ENCODE measurements around the gene DAGLA. TPM values are rescaled to one million over a fixed set of nuclear protein-coding genes. Genes with fewer than 3 reads are reported as not detected.
A peak's percentile ranks its signal among the peaks of the same experiment; 100 is the strongest.

The DAGLA gene
- total and polyA plus RNA-seq, 2 of the 13 experiments (the other 11 are each of a cell fraction or from before 2014, with no cell fraction given): 2.6 to 3.9 TPM

DNA sequence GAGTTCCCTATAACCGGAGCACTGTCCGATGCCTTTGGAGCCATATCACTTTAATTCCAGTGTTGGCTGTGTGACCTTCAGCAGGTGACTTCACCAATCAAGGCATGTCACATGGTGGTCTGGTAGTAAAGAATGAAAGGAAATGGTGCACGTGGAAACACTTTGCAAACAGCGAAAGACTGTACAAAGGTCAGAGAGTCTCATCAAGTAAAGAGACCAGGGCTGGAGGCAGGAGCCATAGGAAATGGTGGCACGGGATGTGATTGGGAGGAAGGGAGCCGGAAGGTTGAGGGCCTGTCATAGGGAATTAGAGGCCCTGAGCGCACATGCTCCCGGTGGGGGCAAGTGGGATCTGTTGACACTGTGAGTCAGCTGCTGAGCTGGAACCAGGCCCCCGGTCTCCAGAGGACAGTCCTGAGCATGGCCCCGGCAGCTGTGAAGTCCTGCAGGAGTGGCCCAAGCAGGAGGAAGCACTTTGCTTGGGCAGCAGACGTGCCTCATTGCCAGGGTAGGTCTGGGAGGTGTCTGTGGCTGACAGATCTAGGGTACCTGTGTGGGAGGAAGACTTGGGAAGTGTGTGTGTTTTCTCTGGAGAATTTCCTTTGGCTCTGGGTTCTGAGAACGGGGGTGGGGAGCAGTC lies 2.0 kb downstream of the DAGLA start (continued):
- 0 out of 2 replicates have a peak, but pooled peaks have one; percentile 23 for TF ChIP-seq SIN3B (IDR thresholded peaks at IDR 0.05; ENCODE audit: low read length)
- TF ChIP-seq TCF7 (IDR thresholded peaks at IDR 0.05; ENCODE audit: low read depth): peak; percentile 48; the same call in 1 of the 2 replicates
- peak; percentile 61; the same call in 1 of the 2 replicates for TF ChIP-seq ELF4 (CRISPR knock-in tag; IDR thresholded peaks at IDR 0.05; ENCODE audit: borderline replicate concordance)
- peak; percentile 85; the same call in 1 of the 2 replicates for TF ChIP-seq TOPORS (CRISPR knock-in tag; IDR thresholded peaks at IDR 0.05)
- TF ChIP-seq ZSCAN21 (CRISPR knock-in tag; IDR thresholded peaks at IDR 0.05; ENCODE audit: borderline replicate concordance): peak; percentile 25; the same call in 1 of the 2 replicates
- peak; percentile 99 for TF ChIP-seq NAIF1 (CRISPR knock-in tag; IDR thresholded peaks at IDR 0.05; ENCODE audit: borderline replicate concordance)
- TF ChIP-seq, protein P1, sequence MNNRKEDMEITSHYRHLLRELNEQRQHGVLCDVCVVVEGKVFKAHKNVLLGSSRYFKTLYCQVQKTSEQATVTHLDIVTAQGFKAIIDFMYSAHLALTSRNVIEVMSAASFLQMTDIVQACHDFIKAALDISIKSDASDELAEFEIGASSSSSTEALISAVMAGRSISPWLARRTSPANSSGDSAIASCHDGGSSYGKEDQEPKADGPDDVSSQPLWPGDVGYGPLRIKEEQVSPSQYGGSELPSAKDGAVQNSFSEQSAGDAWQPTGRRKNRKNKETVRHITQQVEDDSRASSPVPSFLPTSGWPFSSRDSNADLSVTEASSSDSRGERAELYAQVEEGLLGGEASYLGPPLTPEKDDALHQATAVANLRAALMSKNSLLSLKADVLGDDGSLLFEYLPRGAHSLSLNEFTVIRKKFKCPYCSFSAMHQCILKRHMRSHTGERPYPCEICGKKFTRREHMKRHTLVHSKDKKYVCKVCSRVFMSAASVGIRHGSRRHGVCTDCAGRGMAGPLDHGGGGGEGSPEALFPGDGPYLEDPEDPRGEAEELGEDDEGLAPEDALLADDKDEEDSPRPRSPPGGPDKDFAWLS (CRISPR knock-in tag; IDR thresholded peaks at IDR 0.05; ENCODE audit: borderline replicate concordance): 0 out of 2 replicates have a peak, but pooled peaks have one; percentile 24
- no peak for TF ChIP-seq MTA3 (CRISPR knock-in tag; IDR thresholded peaks at IDR 0.05)
- TF ChIP-seq TEAD3 (CRISPR knock-in tag; optimal IDR thresholded peaks at IDR 0.05; ENCODE audit: borderline replicate concordance): peak; percentile 74
- TF ChIP-seq SOX5 (CRISPR knock-in tag; IDR thresholded peaks at IDR 0.05; ENCODE audit: borderline replicate concordance): peak; percentile 88; the same call in 1 of the 2 replicates
- TF ChIP-seq ZNF816 (CRISPR knock-in tag; IDR thresholded peaks at IDR 0.05; ENCODE audit: borderline replicate concordance): no peak
- TF ChIP-seq KDM3A (CRISPR knock-in tag; IDR thresholded peaks at IDR 0.05; ENCODE audit: low read depth): 0 out of 2 replicates have a peak, but pooled peaks have one; percentile 23
- no peak for TF ChIP-seq ZNF33A (CRISPR knock-in tag; IDR thresholded peaks at IDR 0.05; ENCODE audit: borderline replicate concordance)
- TF ChIP-seq ATF7 (IDR thresholded peaks at IDR 0.05): no peak
- TF ChIP-seq ATF7 (CRISPR knock-in tag; IDR thresholded peaks at IDR 0.05): 0 out of 2 replicates have a peak, but pooled peaks have one; percentile 56
- peak; percentile 80; the same call in 1 of the 2 replicates for TF ChIP-seq ZSCAN9 (CRISPR knock-in tag; IDR thresholded peaks at IDR 0.05; ENCODE audit: borderline replicate concordance)
- no peak for TF ChIP-seq DNMT1 (CRISPR knock-in tag; IDR thresholded peaks at IDR 0.05)
- TF ChIP-seq ZNF274 (CRISPR knock-in tag; IDR thresholded peaks at IDR 0.05): peak; percentile 71; the same call in 1 of the 2 replicates
- no peak for TF ChIP-seq ZNF552 (CRISPR knock-in tag; IDR thresholded peaks at IDR 0.05; ENCODE audit: borderline replicate concordance)
- TF ChIP-seq STAG1 (CRISPR knock-in tag; IDR thresholded peaks at IDR 0.05): 0 out of 2 replicates have a peak, but pooled peaks have one; percentile 4
- no peak for TF ChIP-seq ZNF670 (CRISPR knock-in tag; IDR thresholded peaks at IDR 0.05; ENCODE audit: borderline replicate concordance)
- TF ChIP-seq NONO (IDR thresholded peaks at IDR 0.05): no peak
- TF ChIP-seq NONO (CRISPR knock-in tag; conservative IDR thresholded peaks at IDR 0.05): peak; percentile 83
- peak; percentile 91; the same call in 1 of the 2 replicates for TF ChIP-seq GTF3A (CRISPR knock-in tag; conservative IDR thresholded peaks at IDR 0.05)
- TF ChIP-seq, protein P2, sequence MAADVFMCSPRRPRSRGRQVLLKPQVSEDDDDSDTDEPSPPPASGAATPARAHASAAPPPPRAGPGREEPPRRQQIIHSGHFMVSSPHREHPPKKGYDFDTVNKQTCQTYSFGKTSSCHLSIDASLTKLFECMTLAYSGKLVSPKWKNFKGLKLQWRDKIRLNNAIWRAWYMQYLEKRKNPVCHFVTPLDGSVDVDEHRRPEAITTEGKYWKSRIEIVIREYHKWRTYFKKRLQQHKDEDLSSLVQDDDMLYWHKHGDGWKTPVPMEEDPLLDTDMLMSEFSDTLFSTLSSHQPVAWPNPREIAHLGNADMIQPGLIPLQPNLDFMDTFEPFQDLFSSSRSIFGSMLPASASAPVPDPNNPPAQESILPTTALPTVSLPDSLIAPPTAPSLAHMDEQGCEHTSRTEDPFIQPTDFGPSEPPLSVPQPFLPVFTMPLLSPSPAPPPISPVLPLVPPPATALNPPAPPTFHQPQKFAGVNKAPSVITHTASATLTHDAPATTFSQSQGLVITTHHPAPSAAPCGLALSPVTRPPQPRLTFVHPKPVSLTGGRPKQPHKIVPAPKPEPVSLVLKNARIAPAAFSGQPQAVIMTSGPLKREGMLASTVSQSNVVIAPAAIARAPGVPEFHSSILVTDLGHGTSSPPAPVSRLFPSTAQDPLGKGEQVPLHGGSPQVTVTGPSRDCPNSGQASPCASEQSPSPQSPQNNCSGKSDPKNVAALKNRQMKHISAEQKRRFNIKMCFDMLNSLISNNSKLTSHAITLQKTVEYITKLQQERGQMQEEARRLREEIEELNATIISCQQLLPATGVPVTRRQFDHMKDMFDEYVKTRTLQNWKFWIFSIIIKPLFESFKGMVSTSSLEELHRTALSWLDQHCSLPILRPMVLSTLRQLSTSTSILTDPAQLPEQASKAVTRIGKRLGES (CRISPR knock-in tag; IDR thresholded peaks at IDR 0.05; ENCODE audit: borderline replicate concordance): 0 out of 2 replicates have a peak, but pooled peaks have one; percentile 71
- TF ChIP-seq SPEN (CRISPR knock-in tag; IDR thresholded peaks at IDR 0.05; ENCODE audit: low read depth): peak; percentile 20; the same call in 1 of the 2 replicates
- peak; percentile 29; the same call in 1 of the 2 replicates for TF ChIP-seq ZNF782 (CRISPR knock-in tag; IDR thresholded peaks at IDR 0.05; ENCODE audit: borderline replicate concordance)
